Transverse colon (tissue), 4 donors: ENCODE results near the gene PARD6A. TPM values are rescaled to one million over a fixed set of nuclear protein-coding genes. Genes with fewer than 3 reads are reported as not detected.

Experiments used
- DNase-seq: peaks from one replicate; pipeline ENCODE4 v3.0.0-alpha.2; 2019
- H3K27ac ChIP-seq, 4 donors: fragments of 200-600 bp; sonication (generic); 2 replicates each; pipeline ENCODE4 v1.5.1; 2016 to 2018; ENCODE audit warnings: inconsistent platforms in 4 of 4
- H3K27me3 ChIP-seq: fragments of 200-600 bp; sonication (generic); 2 replicates; pipeline ENCODE4 v1.5.1; 2017; ENCODE audit warnings: inconsistent platforms
- H3K36me3 ChIP-seq, 4 donors: fragments of 200-600 bp; sonication (generic); 2 replicates each; pipeline ENCODE4 v1.5.1; 2017 to 2019; ENCODE audit warnings: inconsistent platforms in 4 of 4
- H3K4me1 ChIP-seq, 4 donors: fragments of 200-600 bp; sonication (generic); 2 replicates each; pipeline ENCODE4 v1.5.1; 2017 to 2020; ENCODE audit warnings: inconsistent platforms in 4 of 4
- H3K4me3 ChIP-seq, 4 donors: fragments of 200-600 bp; sonication (generic); 1 replicate in 1 of 4; 2 replicates in 3 of 4; pipeline versions ENCODE4 v1.5.1 to v1.6.1; 2017 to 2019; ENCODE audit warnings: inconsistent platforms in 4 of 4
- H3K9me3 ChIP-seq, 2 donors: fragments of 200-600 bp; sonication (generic); 2 replicates each; pipeline ENCODE4 v1.5.1; 2017 to 2019; ENCODE audit warnings: inconsistent platforms in 2 of 2
- CTCF ChIP-seq, 5 experiments: fragments of 200-600 bp in 3 of 5; fragments of 450-650 bp in 2 of 5; sonication (generic) in 3 of 5; IDR thresholded peaks; 1 replicate in 2 of 5; 2 replicates in 3 of 5; pipeline ENCODE4 v1.5.1; 2016 to 2017; ENCODE audit warnings: antibody characterized with exemption in 5 of 5, inconsistent platforms in 3 of 5, mild to moderate bottlenecking in 2 of 5, moderate library complexity in 1 of 5
- EP300 ChIP-seq: sonication (generic); formaldehyde crosslinking; IDR thresholded peaks from one replicate; pipeline ENCODE4 v1.6.1; 2017; ENCODE audit warnings: antibody characterized with exemption, low read depth
- POLR2A ChIP-seq: fragments of 450-650 bp; IDR thresholded peaks from one replicate; pipeline ENCODE4 v1.6.1; 2016; ENCODE audit warnings: antibody characterized with exemption, mild to moderate bottlenecking, moderate library complexity
- POLR2AphosphoS5 ChIP-seq, 3 donors: sonication (generic); formaldehyde crosslinking; IDR thresholded peaks; one replicate each; pipeline ENCODE4 v1.6.1; 2016; ENCODE audit warnings: antibody characterized with exemption in 3 of 3
- WGBS, 2 donors: methylation state at CpG; one replicate each; pipeline ENCODE4 v1.1.5; 2018; ENCODE audit warnings: low coverage in 1 of 2; 5-methylcytosine and 5-hydroxymethylcytosine counted together
- in situ Hi-C, 4 donors: fragments of 200-750 bp; cut with MboI; loops; one replicate each; pipeline versions ENCODE4 v1.15.0 to v1.15.1; 2017; ENCODE audit warnings: low sequenced_read_pairs in 3 of 4, low pct_ligation_motif_present in 1 of 4, low pct_unique_long_range_greater_than_20kb in 1 of 4
- intact Hi-C: fragments of 100-400 bp; cut with DNase I; formaldehyde crosslinking; loops from one replicate; pipeline ENCODE4 v1.15.1; 2023; ENCODE audit warnings: low total_unique reads
- total RNA-seq, 4 donors: library from RNA; depleted of rRNA; stranded (reverse); fragments of >200 nt; gene quantifications; one replicate each; pipeline ENCODE4 v1.1.0, GENCODE V29; 2016

Gene PARD6A
- total RNA-seq, 4 donors from 2014 or later, result 6.3 to 36.7 (median 9.4) TPM

DNA sequence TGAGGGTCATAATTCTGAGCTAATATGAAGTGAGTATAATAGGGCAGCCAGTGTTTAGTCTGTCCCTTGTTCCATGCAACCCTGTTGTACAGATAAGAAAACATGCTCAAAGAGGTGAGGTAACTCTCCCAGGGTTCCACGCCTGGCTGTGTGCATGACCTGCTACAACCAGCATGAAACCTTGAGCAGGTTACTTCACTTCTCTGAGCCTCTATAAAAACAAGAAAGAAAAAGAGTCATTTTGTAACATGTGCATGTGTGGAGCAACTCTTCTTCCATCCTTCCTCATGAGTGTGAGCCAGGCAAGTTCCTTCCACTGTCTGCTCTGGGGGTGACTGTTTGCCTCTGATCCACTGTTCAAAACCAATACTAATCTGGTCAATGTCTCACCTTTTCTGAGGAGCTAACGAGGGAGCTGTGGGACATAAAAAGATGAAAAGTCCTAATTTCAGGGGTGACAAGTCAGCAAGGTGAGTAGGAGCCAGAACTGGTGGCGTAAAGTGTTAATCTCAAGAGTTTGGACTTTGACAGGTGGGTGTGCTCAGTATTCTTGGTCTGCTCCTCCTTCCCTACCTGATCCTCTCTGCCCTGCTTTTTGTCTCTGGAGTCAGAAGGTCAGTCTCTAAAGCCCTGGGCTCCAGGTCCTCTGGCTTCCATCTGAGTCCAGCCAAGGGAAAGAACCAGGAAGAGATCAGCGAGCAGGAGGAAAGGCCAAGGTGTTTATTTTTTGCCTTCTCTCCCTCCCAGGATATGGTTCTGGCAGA is 36.8 kb downstream of the PARD6A start:
- in situ Hi-C loops, result no loop called here
- no peaks in the 10 kb centered on the region for H3K9me3 ChIP-seq
- no peak overlapping the region for H3K4me3 ChIP-seq
- peak overlapping the region; percentile 18 to 71 (median 58) for H3K27ac ChIP-seq
- DNase-seq, result no peak
- WGBS, 2 donors, result 60 to 64% methylated on average over 1 to 4 of the region's 4 CpGs
- intact Hi-C loops, result no loop called here
- H3K36me3 ChIP-seq, result peaks cover 0 to 11% (median 0%) of the 10 kb centered on the region in 4 donors
- no peaks in the 10 kb centered on the region for H3K27me3 ChIP-seq
- TF ChIP-seq POLR2A (peak; percentile 18), EP300 (no peak)
- peaks cover 0 to 15% (median 7%) of the 10 kb centered on the region in 4 donors for H3K4me1 ChIP-seq

GRCh38 chr16:67699265-67699664 is 38.5 kb downstream of the PARD6A start:
- WGBS, 2 donors, result 95% methylated on average over 7 of the region's 7 CpGs; no CpG with 5 or more reads in 1 of the 2 donors
- TF ChIP-seq POLR2A, result no peak
- no peak for TF ChIP-seq EP300
- TF ChIP-seq CTCF (IDR thresholded peaks at IDR 0.05), result no peak
- no peak for TF ChIP-seq POLR2AphosphoS5 (IDR thresholded peaks at IDR 0.05)
- H3K4me1 ChIP-seq, result peaks cover 0 to 15% (median 7%) of the 10 kb centered on the region in 4 donors
- no peak overlapping the region for H3K4me3 ChIP-seq
- peaks cover 0 to 11% (median 0%) of the 10 kb centered on the region in 4 donors for H3K36me3 ChIP-seq
- DNase-seq, result no peak
- no peaks in the 10 kb centered on the region for H3K27me3 ChIP-seq
- no peaks in the 10 kb centered on the region for H3K9me3 ChIP-seq
- in situ Hi-C loops, result no loop called here
- H3K27ac ChIP-seq, result no peak overlapping the region
- intact Hi-C loops, result no loop called here

DNA sequence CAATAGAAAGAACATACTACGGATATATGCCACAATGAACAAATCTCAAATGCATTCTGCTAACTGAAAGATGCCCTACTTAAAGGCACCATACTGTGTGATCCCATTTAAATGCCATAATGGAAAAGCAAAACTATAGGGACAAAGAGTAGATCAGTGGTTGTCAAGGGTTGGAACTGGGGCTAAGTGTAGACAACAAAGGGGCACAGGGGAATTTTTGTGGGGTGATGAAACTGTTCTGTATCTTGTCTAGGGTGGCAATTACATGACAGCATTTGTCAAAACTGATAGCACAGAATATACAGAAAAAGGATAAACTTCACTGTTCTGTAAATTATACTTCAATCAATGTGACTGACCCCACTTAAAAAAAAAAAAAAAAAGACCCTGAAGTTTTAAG is 40.7 kb downstream of the PARD6A start:
- 97 to 100% methylated on average over 1 of the region's 1 CpG for WGBS, 2 donors
- no peak overlapping the region for H3K4me3 ChIP-seq
- no peaks in the 10 kb centered on the region for H3K9me3 ChIP-seq
- no peak for DNase-seq
- no peak overlapping the region for H3K27ac ChIP-seq
- intact Hi-C loops (no loop called here), in situ Hi-C loops (no loop called here)
- H3K36me3 ChIP-seq, result peaks cover 0 to 11% (median 0%) of the 10 kb centered on the region in 4 donors
- no peaks in the 10 kb centered on the region for H3K27me3 ChIP-seq
- no peak for TF ChIP-seq POLR2A
- peaks cover 0 to 15% (median 7%) of the 10 kb centered on the region in 4 donors for H3K4me1 ChIP-seq

GRCh38 chr16:67702130-67702529 is 41.4 kb downstream of the PARD6A start:
- intact Hi-C loops, result no loop called here
- DNase-seq, result no peak
- TF ChIP-seq EP300 (no peak), POLR2AphosphoS5 (IDR thresholded peaks at IDR 0.05) (no peak), POLR2A (no peak), CTCF (IDR thresholded peaks at IDR 0.05) (no peak)
- Histone ChIP-seq H3K9me3 (no peaks in the 10 kb centered on the region), H3K27ac (no peak overlapping the region), H3K4me1 (peaks cover 0 to 15% (median 4%) of the 10 kb centered on the region in 4 donors), H3K36me3 (peaks cover 0 to 11% (median 0%) of the 10 kb centered on the region in 4 donors), H3K27me3 (no peaks in the 10 kb centered on the region), H3K4me3 (no peak overlapping the region)
- WGBS, 2 donors, result 94 to 100% methylated on average over 4 of the region's 4 CpGs
- in situ Hi-C loops, result no loop called here

DNA sequence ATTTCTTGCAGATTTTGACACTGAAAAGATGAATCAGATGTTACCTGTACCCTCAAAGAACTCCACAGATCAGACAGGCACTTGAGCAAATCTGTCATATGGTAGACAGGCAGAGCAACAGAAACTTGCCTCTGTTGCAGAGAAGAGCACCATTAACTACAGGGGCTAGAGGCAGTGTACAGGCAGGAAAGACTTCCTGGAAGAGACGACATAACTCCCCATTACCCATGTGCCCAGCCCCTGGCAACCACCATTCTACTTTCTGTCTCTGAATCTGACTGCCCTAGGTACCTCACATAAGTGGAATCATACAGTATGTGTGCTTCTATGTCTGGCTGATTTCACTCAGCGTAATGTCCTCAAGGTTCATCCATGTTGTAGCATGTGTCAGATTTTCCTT is 42.9 kb downstream of the PARD6A start:
- in situ Hi-C loops (no loop called here), intact Hi-C loops (no loop called here)
- DNase-seq, result no peak
- peaks cover 0 to 11% (median 0%) of the 10 kb centered on the region in 4 donors for H3K36me3 ChIP-seq
- peaks cover 0 to 3% (median under 1%) of the 10 kb centered on the region in 4 donors for H3K4me1 ChIP-seq
- H3K27me3 ChIP-seq, result no peaks in the 10 kb centered on the region
- H3K9me3 ChIP-seq, result no peaks in the 10 kb centered on the region
- TF ChIP-seq CTCF (IDR thresholded peaks at IDR 0.05), result no peak
- no peak for TF ChIP-seq POLR2A
- no peak for TF ChIP-seq POLR2AphosphoS5 (IDR thresholded peaks at IDR 0.05)
- TF ChIP-seq EP300, result no peak
- 66 to 100% methylated on average over 1 to 2 of the region's 2 CpGs for WGBS, 2 donors
- H3K27ac ChIP-seq, result no peak overlapping the region
- H3K4me3 ChIP-seq, result no peak overlapping the region
